ENCODE measurements around the gene S100B. TPM values are rescaled to one million over a fixed set of nuclear protein-coding genes. Genes with fewer than 3 reads are reported as not detected.

S100B gene
- total RNA-seq, 1 experiment from 2014 or later = not detected

- Mint-ChIP-seq H3K4me3 (ENCODE audit: unreplicated experiment) (no peak overlapping the region), H3K9me3 (ENCODE audit: unreplicated experiment) (peaks cover 2% of the 10 kb centered on the region), H3K27ac (ENCODE audit: low read depth, unreplicated experiment) (no peak overlapping the region)
Observed at GRCh38 chr21:46598581-46599572, 6.0 kb downstream of the S100B start.

GRCh38 chr21:46597896-46598343, 7.0 kb downstream of the S100B start:
- no TSS peak for BruUV-seq (replicated peaks)
- no peaks in the 10 kb centered on the region for H3K27me3 Mint-ChIP-seq (ENCODE audit: insufficient read depth, unreplicated experiment)
- ChIA-PET CTCF (no interaction called here), POLR2A (interaction anchor here (1.2 kb wide), 1 partner anchor 38 kb away, joined by 3 read pairs; no protein-coding TSS in a partner anchor)
- no peak for DNase-seq (ENCODE audit: unreplicated experiment)
- peaks cover 11% of the 10 kb centered on the region for H3K9me3 Mint-ChIP-seq (ENCODE audit: unreplicated experiment)
- H3K36me3 Mint-ChIP-seq (ENCODE audit: insufficient read depth, unreplicated experiment) = no peaks in the 10 kb centered on the region
- intact Hi-C loops (cut with micrococcal nuclease) = no loop called here
- no peak overlapping the region for H3K27ac Mint-ChIP-seq (ENCODE audit: low read depth, unreplicated experiment)
- no peak overlapping the region for H3K4me3 Mint-ChIP-seq (ENCODE audit: unreplicated experiment)
- TF ChIP-seq CTCF (IDR thresholded peaks at IDR 0.05; ENCODE audit: unreplicated experiment) = no peak
- H3K4me1 Mint-ChIP-seq (ENCODE audit: insufficient read depth, unreplicated experiment) = no peaks in the 10 kb centered on the region

More at GRCh38 chr21:46598581-46599572, 6.0 kb downstream of the S100B start:
- H3K4me1 Mint-ChIP-seq (ENCODE audit: insufficient read depth, unreplicated experiment) = no peaks in the 10 kb centered on the region
- H3K36me3 Mint-ChIP-seq (ENCODE audit: insufficient read depth, unreplicated experiment) = no peaks in the 10 kb centered on the region
- no peak for TF ChIP-seq CTCF (IDR thresholded peaks at IDR 0.05; ENCODE audit: unreplicated experiment)
- BruUV-seq (replicated peaks) = no TSS peak
- intact Hi-C loops (cut with micrococcal nuclease) = no loop called here
- ChIA-PET POLR2A (no interaction called here), CTCF (no interaction called here)
- DNase-seq (ENCODE audit: unreplicated experiment) = no peak
- no peaks in the 10 kb centered on the region for H3K27me3 Mint-ChIP-seq (ENCODE audit: insufficient read depth, unreplicated experiment)

GRCh38 chr21:46597031-46597430, 7.9 kb downstream of the S100B start:
- no TSS peak for BruUV-seq (replicated peaks)

More at GRCh38 chr21:46597031-46597430, 7.9 kb downstream of the S100B start:
- DNase-seq (ENCODE audit: unreplicated experiment) = no peak
- no peak overlapping the region for H3K4me3 Mint-ChIP-seq (ENCODE audit: unreplicated experiment)
- ChIA-PET CTCF (no interaction called here), POLR2A (interaction anchor here (1.2 kb wide), 1 partner anchor 37 kb away, joined by 3 read pairs; no protein-coding TSS in a partner anchor)
- H3K27me3 Mint-ChIP-seq (ENCODE audit: insufficient read depth, unreplicated experiment) = no peaks in the 10 kb centered on the region
- intact Hi-C loops (cut with micrococcal nuclease) = no loop called here
- no peaks in the 10 kb centered on the region for H3K4me1 Mint-ChIP-seq (ENCODE audit: insufficient read depth, unreplicated experiment)
- no peak for TF ChIP-seq CTCF (IDR thresholded peaks at IDR 0.05; ENCODE audit: unreplicated experiment)
- no peaks in the 10 kb centered on the region for H3K36me3 Mint-ChIP-seq (ENCODE audit: insufficient read depth, unreplicated experiment)
- peaks cover 12% of the 10 kb centered on the region for H3K9me3 Mint-ChIP-seq (ENCODE audit: unreplicated experiment)
- H3K27ac Mint-ChIP-seq (ENCODE audit: low read depth, unreplicated experiment) = no peak overlapping the region
